Stimulated activated naive CD8-positive, alpha-beta T cell treated with anti-CD3 and anti-CD28 coated beads, Interleukin-15, Interleukin-2, amounts not matched to agents 100 ng/mL and 50 ng/mL, for 24 hours (primary cell): Measurements from ENCODE around the gene TMEM243.
"Not testable (repeated sequence)": the region's sequence is repeated elsewhere in the genome, so short reads cannot be mapped to it uniquely, and the experiment has no call there.

Source experiments
- H3K27ac Mint-ChIP-seq: one replicate; pipeline ENCODE4 v1.8.0; 2021; ENCODE audit warnings: mild to moderate bottlenecking, mixed read lengths
- H3K27me3 Mint-ChIP-seq: one replicate; pipeline ENCODE4 v1.8.0; 2021; ENCODE audit warnings: mixed read lengths
- H3K36me3 Mint-ChIP-seq: one replicate; pipeline ENCODE4 v1.8.0; 2021; ENCODE audit warnings: low read depth, mixed read lengths
- H3K4me1 Mint-ChIP-seq: one replicate; pipeline ENCODE4 v1.8.0; 2021; ENCODE audit warnings: low read depth, mixed read lengths
- H3K4me3 Mint-ChIP-seq: one replicate; pipeline ENCODE4 v1.8.0; 2021; ENCODE audit warnings: mild to moderate bottlenecking, mixed read lengths
- H3K9me3 Mint-ChIP-seq: one replicate; pipeline ENCODE4 v1.8.0; 2021; ENCODE audit warnings: mixed read lengths

TMEM243 gene

GRCh38 chr7:87218796-87219544, 562 bp downstream of the TMEM243 start:
- Mint-ChIP-seq H3K4me3 (peak overlapping the region; percentile 97), H3K4me1 (peaks cover 51% of the 10 kb centered on the region), H3K36me3 (peaks cover 39% of the 10 kb centered on the region), H3K27ac (peak overlapping the region; percentile 97), H3K9me3 (no peaks in the 10 kb centered on the region), H3K27me3 (no peaks in the 10 kb centered on the region)

GRCh38 chr7:87217983-87218653, 1.4 kb downstream of the TMEM243 start:
- Mint-ChIP-seq H3K4me3 (peak overlapping the region; percentile 97), H3K9me3 (no peaks in the 10 kb centered on the region), H3K36me3 (peaks cover 45% of the 10 kb centered on the region), H3K27ac (peak overlapping the region; percentile 97), H3K27me3 (no peaks in the 10 kb centered on the region), H3K4me1 (peaks cover 60% of the 10 kb centered on the region)

DNA sequence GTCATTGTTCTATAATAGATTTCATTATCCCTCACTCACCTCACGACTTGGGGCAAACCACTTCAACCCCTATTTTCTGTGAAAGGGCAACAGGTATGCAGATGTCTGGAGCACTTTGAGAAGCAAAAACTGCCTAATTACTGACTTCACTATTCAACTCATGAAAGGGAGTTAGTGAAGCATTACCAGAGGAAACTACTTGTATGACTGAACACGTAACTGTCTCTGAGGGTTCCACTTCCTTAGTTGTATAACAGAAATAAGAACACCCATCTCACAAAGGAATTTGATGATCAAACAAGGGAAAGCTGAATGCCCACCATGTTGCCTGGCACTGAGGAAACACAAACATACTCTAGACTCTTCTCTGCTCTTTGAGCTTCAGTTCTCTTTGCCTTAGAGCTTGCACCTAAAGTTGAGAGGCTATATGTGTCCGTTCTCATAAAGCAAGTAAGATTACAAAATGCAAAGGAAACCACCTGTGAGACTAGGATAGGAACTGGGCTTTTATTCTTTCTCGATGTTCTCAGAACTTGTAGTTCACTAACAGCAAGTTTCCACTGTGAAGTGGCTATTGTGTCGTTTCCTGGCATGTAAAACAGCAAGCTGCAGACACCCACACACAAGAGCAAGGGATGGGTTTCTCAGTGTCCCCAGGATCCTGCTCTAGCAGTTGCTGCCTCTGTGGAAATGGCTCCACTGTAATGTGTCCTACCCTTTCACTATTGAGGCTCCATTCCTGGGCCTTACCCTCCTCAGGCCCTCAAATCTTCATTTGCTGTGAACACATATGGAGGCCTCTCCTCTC, 2.6 kb downstream of the TMEM243 start:
- Mint-ChIP-seq H3K27ac (peak overlapping the region; percentile 97), H3K27me3 (no peaks in the 10 kb centered on the region), H3K9me3 (no peaks in the 10 kb centered on the region), H3K36me3 (peaks cover 55% of the 10 kb centered on the region), H3K4me3 (peak overlapping the region; percentile 97), H3K4me1 (peaks cover 72% of the 10 kb centered on the region)

DNA sequence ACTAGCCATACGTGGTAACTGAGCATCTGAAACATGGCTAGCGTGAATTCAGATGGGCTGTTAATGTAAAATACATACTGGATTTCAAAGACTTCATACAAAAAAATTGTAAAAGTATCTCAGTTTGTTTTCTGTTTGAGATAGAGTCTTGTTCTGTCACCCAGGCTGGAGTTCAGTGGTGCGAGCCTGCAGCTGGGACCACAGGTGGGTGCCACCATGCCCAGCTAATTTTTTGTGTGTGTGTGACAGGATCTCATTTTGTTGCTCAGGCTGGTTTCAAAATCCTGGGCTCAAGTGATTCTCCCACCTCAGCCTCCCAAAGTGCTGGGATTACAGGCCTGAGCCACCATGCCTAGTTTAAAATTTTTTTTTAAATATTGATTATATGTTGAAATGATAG, 4.5 kb downstream of the TMEM243 start:
- Mint-ChIP-seq H3K27ac (peak overlapping the region; percentile 85), H3K4me3 (peak overlapping the region; percentile 74)

GRCh38 chr7:87213811-87214210, 5.7 kb downstream of the TMEM243 start:
- Mint-ChIP-seq H3K9me3 (peaks cover 4% of the 10 kb centered on the region), H3K4me3 (peak overlapping the region; percentile 74), H3K27me3 (no peaks in the 10 kb centered on the region), H3K4me1 (peaks cover 95% of the 10 kb centered on the region), H3K27ac (peak overlapping the region; percentile 85), H3K36me3 (peaks cover 69% of the 10 kb centered on the region)

More for the DNA sequence above, 4.5 kb downstream of the TMEM243 start:
- Mint-ChIP-seq H3K9me3 (no peaks in the 10 kb centered on the region), H3K27me3 (no peaks in the 10 kb centered on the region), H3K36me3 (peaks cover 71% of the 10 kb centered on the region), H3K4me1 (peaks cover 84% of the 10 kb centered on the region)

DNA sequence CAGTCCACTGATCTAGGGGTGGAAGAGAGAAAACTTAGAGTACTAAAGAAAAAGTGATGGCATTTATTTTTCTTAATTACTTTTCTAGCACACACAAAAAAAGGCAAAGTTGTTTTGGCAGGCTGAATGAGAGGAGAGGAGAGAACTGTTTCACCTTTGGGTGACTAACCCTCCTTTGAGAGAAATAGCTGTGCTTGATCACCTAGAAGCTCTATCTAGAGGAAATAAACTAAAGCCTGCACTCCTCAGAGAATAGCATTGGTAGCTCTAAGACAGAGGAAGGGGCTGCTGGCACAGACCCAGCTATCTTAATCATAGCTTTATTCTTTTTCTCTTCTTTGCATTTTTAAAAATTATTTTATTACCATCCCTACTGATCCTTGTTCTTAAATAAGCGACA, 6.3 kb downstream of the TMEM243 start:
- peak overlapping the region; percentile 85 for H3K27ac Mint-ChIP-seq
- peaks cover 95% of the 10 kb centered on the region for H3K4me1 Mint-ChIP-seq
- peaks cover 4% of the 10 kb centered on the region for H3K9me3 Mint-ChIP-seq
- H3K4me3 Mint-ChIP-seq: peak overlapping the region; percentile 74
- no peaks in the 10 kb centered on the region for H3K27me3 Mint-ChIP-seq
- peaks cover 69% of the 10 kb centered on the region for H3K36me3 Mint-ChIP-seq

GRCh38 chr7:87212498-87212897, 7.0 kb downstream of the TMEM243 start:
- peaks cover 70% of the 10 kb centered on the region for H3K36me3 Mint-ChIP-seq
- H3K27me3 Mint-ChIP-seq: no peaks in the 10 kb centered on the region
- peak overlapping the region; percentile 74 for H3K4me3 Mint-ChIP-seq
- peaks cover 4% of the 10 kb centered on the region for H3K9me3 Mint-ChIP-seq
- H3K4me1 Mint-ChIP-seq: peaks cover 97% of the 10 kb centered on the region
- H3K27ac Mint-ChIP-seq: peak overlapping the region; percentile 87

DNA sequence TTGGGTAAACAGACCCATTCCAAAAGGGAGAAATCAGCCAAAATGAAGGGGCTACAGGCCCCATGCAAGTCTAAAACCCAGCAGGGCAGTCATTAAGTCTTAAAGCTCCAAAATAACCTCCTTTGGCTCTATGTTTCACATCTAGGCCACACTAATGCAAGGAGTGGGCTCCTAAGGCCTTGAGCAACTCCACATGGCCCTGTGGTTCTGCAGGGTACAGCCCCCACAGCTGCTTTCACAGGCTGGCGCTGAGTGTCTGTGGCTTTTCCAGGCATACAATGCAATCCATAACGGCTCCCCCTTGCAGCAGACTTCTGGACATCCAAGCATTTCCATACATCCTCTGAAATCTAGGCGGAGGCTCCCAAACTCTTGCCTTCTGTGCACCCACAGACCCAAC, 9.0 kb downstream of the TMEM243 start:
- Mint-ChIP-seq H3K27me3 (no peaks in the 10 kb centered on the region), H3K4me1 (peaks cover 91% of the 10 kb centered on the region), H3K36me3 (peaks cover 82% of the 10 kb centered on the region), H3K9me3 (peaks cover 13% of the 10 kb centered on the region), H3K27ac (peak overlapping the region; percentile 81), H3K4me3 (no peak overlapping the region)

GRCh38 chr7:87209295-87209924, 10.1 kb downstream of the TMEM243 start:
- H3K4me1 Mint-ChIP-seq: peaks cover 86% of the 10 kb centered on the region
- H3K4me3 Mint-ChIP-seq: peak overlapping the region; percentile 25
- H3K27me3 Mint-ChIP-seq: no peaks in the 10 kb centered on the region
- H3K36me3 Mint-ChIP-seq: peaks cover 85% of the 10 kb centered on the region
- H3K9me3 Mint-ChIP-seq: peaks cover 15% of the 10 kb centered on the region
- peak overlapping the region; percentile 89 for H3K27ac Mint-ChIP-seq

GRCh38 chr7:87206361-87206760, 13.2 kb downstream of the TMEM243 start:
- Mint-ChIP-seq H3K4me1 (peaks cover 81% of the 10 kb centered on the region), H3K36me3 (peaks cover 91% of the 10 kb centered on the region)

GRCh38 chr7:87205701-87206100, 13.8 kb downstream of the TMEM243 start:
- H3K27ac Mint-ChIP-seq: peak overlapping the region; percentile 65
- H3K4me3 Mint-ChIP-seq, H3K27me3 Mint-ChIP-seq: not testable (repeated sequence)
- H3K36me3 Mint-ChIP-seq: peaks cover 91% of the 10 kb centered on the region
- H3K4me1 Mint-ChIP-seq: peaks cover 81% of the 10 kb centered on the region
- peaks cover 28% of the 10 kb centered on the region for H3K9me3 Mint-ChIP-seq

More at GRCh38 chr7:87206361-87206760, 13.2 kb downstream of the TMEM243 start:
- H3K4me3 Mint-ChIP-seq: no peak overlapping the region
- no peaks in the 10 kb centered on the region for H3K27me3 Mint-ChIP-seq
- peak overlapping the region; percentile 34 for H3K27ac Mint-ChIP-seq
- H3K9me3 Mint-ChIP-seq: peaks cover 28% of the 10 kb centered on the region

GRCh38 chr7:87204933-87205332, 14.6 kb downstream of the TMEM243 start:
- no peak overlapping the region for H3K27ac Mint-ChIP-seq

DNA sequence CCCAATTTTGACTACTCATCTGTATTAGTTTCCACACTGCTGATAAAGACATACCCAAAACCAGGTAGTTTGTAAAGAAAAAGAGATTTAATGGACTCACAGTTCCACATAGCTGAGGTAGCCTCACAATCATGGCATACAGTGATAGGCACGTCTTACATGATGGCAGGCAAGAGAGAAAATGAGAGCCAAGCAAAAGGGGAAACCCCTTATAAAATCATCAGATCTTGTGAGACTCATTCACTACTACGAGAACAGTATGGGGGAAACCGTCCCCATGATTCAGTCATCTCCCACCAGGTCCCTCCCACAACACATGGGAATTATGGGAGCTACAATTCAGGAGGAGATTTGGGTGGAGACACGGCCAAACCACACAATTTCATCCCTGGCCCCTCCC, 15.6 kb downstream of the TMEM243 start:
- Mint-ChIP-seq H3K36me3 (peaks cover 93% of the 10 kb centered on the region), H3K27ac (peak overlapping the region; percentile 56), H3K4me1 (peaks cover 82% of the 10 kb centered on the region), H3K9me3 (peaks cover 24% of the 10 kb centered on the region), H3K4me3 (peak overlapping the region; percentile 40)
- not testable (repeated sequence) for H3K27me3 Mint-ChIP-seq

More at GRCh38 chr7:87204933-87205332, 14.6 kb downstream of the TMEM243 start:
- Mint-ChIP-seq H3K27me3 (no peaks in the 10 kb centered on the region), H3K9me3 (peaks cover 28% of the 10 kb centered on the region), H3K36me3 (peaks cover 91% of the 10 kb centered on the region), H3K4me3 (no peak overlapping the region), H3K4me1 (peaks cover 81% of the 10 kb centered on the region)

DNA sequence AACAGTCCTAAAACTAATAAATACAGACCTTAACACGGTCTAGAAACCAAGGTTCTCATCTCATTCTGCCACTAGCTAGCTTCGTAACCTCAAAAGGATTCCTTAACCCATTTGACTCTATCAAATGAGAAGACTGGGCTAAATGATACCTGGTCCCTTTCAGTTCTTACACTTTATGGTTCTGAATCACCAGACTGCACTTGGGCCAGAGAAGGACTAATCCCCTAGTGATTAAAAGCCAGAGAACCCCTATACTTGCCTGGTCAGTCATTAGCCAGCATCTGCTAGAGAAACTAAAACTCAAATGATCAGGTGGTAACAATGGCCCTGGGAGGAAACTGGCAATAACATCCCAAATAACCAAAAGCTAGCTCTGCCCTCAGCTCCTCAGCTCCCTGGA, 16.8 kb downstream of the TMEM243 start:
- Mint-ChIP-seq H3K9me3 (peaks cover 24% of the 10 kb centered on the region), H3K27ac (no peak overlapping the region), H3K4me3 (no peak overlapping the region), H3K4me1 (peaks cover 81% of the 10 kb centered on the region), H3K27me3 (no peaks in the 10 kb centered on the region), H3K36me3 (peaks cover 93% of the 10 kb centered on the region)
